SJCRH30 (cell line): ENCODE measurements around the gene COMT. TPM values are rescaled to one million over a fixed set of nuclear protein-coding genes. Genes with fewer than 3 reads are reported as not detected.
"Not testable (repeated sequence)": the region's sequence is repeated elsewhere in the genome, so short reads cannot be mapped to it uniquely, and the experiment has no call there.

Experiments used
- DNase-seq, 2 experiments: peaks; one replicate each; pipeline ENCODE4 v3.0.0-alpha.2; 2015 to 2020
- H3K27ac ChIP-seq: fragments of 250-450 bp; sonication (Bioruptor Pico); 2 replicates; pipeline ENCODE4 v1.5.1; 2020; ENCODE audit warnings: mild to moderate bottlenecking, moderate library complexity
- H3K27me3 ChIP-seq: fragments of 250-450 bp; sonication (Bioruptor Pico); 2 replicates; pipeline ENCODE4 v1.5.1; 2020; ENCODE audit warnings: mild to moderate bottlenecking, moderate library complexity
- H3K36me3 ChIP-seq: fragments of 250-450 bp; sonication (Bioruptor Pico); 2 replicates; pipeline ENCODE4 v1.5.1; 2020; ENCODE audit warnings: mild to moderate bottlenecking, moderate library complexity
- H3K4me1 ChIP-seq: fragments of 250-450 bp; sonication (Bioruptor Pico); 2 replicates; pipeline ENCODE4 v1.5.1; 2020; ENCODE audit warnings: mild to moderate bottlenecking, moderate library complexity
- H3K4me3 ChIP-seq: fragments of 250-450 bp; sonication (Bioruptor Pico); 2 replicates; pipeline ENCODE4 v1.5.1; 2020; ENCODE audit warnings: mild to moderate bottlenecking, moderate library complexity
- H3K9me3 ChIP-seq: fragments of 250-450 bp; sonication (Bioruptor Pico); replicated peaks from 2 replicates; pipeline ENCODE4 v1.5.1; 2020; ENCODE audit warnings: mild to moderate bottlenecking, moderate library complexity
- total RNA-seq: library from RNA; depleted of rRNA; stranded (reverse); fragments of >200 nt; shearing (Covaris generic); gene quantifications from 2 replicates; pipeline ENCODE4 v1.2.3, GENCODE V29; 2014

COMT gene
- total RNA-seq, 1 experiment from 2014 or later, result 69.2 TPM

DNA sequence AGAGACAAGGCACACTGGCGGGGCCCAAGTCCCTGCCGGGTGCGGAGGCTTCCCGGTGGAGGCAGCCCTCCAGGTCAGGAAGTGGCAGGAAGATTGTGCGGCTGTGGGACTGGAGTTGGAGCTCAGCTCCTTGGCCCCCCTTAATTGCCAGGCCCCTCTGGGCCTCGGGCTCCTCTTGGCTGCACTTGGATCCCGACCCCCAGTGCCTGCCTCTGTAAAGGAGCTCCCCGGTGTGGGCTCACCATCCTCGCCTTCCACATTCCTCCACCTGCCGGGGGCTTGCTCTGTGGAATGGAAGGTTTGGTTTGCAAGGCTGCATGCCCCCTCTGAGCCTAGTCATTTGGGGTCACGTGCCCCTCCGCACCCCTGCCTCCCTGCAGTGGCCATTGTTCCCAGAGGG lies 38.1 kb upstream of the COMT start:
- peak overlapping the region; percentile 28 for H3K4me3 ChIP-seq
- H3K27me3 ChIP-seq, result no peaks in the 10 kb centered on the region
- no peaks in the 10 kb centered on the region for H3K9me3 ChIP-seq
- DNase-seq, result no peak
- peaks cover 41% of the 10 kb centered on the region for H3K4me1 ChIP-seq
- peak overlapping the region; percentile 74 for H3K27ac ChIP-seq
- no peaks in the 10 kb centered on the region for H3K36me3 ChIP-seq

DNA sequence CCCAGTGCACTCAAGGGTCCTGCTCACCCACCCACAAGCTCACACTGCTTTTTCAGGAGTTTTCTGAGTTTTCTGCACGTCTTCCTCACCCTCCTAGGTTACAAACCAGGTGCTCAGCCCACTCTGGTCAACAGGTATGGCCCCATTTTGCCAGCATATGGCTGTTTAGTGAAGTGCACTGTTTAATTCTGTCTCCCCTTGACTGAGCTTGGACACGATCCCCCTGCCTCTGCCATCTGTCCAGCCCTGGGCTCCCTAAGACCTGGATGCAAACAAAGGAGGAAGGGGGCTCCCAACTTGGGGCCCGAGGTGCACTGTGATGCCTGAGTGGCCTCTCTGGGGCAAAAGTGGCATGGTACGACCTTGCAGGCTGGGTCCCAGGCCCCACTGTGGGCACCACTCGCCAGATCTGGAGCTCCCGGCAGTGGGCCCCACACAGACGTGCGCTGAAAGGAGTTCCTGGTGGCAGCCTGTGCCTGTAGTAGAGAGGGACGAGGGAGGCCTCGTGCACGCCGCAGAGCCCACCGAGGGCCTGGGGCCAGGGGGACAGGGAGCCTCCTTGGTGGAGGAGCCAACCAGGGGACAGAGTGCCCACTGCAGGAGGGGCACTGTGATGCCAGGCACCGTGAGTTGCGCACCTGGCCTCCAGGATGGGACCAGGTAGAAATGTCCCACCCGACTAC lies 37.3 kb upstream of the COMT start:
- no peak overlapping the region for H3K27ac ChIP-seq
- DNase-seq, result no peak
- peaks cover 41% of the 10 kb centered on the region for H3K4me1 ChIP-seq
- no peaks in the 10 kb centered on the region for H3K9me3 ChIP-seq
- no peaks in the 10 kb centered on the region for H3K36me3 ChIP-seq
- H3K27me3 ChIP-seq, result no peaks in the 10 kb centered on the region
- H3K4me3 ChIP-seq, result no peak overlapping the region

DNA sequence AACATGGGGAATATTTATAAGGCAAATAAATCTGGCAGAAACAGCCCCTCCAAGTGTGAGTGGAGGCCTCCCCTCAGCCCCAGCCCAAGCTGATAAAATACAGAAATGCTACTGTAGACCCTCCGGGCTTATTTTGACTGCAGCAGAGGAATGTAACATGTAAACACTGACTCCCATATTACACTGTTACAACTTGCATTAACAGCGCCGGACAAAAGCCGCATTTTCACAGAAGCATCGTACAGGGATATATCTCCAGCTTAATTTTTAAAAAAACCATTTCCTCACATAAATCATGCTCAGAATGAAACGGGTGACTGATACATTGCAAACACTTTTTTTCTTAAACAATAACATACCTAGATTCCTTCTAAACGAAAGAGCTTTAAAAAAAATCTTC lies 36.6 kb upstream of the COMT start:
- Histone ChIP-seq H3K9me3 (no peaks in the 10 kb centered on the region), H3K4me3 (no peak overlapping the region), H3K36me3 (no peaks in the 10 kb centered on the region), H3K27me3 (no peaks in the 10 kb centered on the region), H3K27ac (no peak overlapping the region), H3K4me1 (peaks cover 41% of the 10 kb centered on the region)
- DNase-seq, result no peak

DNA sequence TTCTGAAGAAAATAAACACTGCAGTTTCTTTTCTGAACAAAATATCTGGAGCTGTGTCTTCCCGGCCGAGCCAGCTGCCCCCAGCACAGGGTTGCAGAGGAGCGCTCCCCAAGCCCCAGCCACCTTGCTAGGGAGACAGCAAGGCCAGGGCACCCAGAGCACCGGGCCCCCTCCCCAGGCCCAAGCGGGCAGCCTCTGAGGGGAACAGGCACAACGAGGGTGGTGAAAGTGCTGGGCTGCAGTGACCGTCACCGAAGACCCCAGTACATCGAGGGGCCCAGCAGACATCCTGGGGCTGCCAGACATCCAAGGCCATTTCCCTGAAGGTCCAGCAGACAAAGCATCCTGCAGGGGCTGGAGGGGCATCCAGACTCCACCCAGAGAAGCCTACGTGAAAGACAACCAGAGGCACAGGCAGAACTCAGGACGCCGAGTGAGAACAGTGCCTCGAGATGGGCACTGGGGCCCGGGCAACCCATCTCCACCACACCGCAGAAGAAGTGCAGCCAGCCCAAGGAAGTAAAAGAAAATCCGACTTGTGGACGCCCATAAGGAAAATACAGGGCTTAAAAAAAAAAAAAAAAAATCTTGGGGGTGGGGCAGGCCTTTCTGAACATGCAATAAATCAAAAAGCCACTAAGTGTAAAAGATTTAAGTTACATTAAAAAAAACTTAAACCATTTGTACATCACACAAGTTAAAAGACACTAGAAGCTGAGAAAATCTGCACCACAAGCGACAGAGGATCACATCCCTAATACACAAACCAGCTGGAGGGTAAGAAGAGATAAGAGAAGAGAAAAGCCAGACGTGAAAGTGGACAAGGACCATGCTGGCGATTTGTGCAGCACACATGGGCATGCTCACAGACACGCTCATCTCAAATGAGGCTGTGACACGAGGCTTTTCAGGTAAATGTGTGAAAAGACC lies 36.0 kb upstream of the COMT start:
- H3K27ac ChIP-seq, result no peak overlapping the region
- H3K27me3 ChIP-seq, result no peaks in the 10 kb centered on the region
- no peaks in the 10 kb centered on the region for H3K9me3 ChIP-seq
- DNase-seq, result no peak
- no peak overlapping the region for H3K4me3 ChIP-seq
- H3K4me1 ChIP-seq, result peaks cover 41% of the 10 kb centered on the region
- no peaks in the 10 kb centered on the region for H3K36me3 ChIP-seq

DNA sequence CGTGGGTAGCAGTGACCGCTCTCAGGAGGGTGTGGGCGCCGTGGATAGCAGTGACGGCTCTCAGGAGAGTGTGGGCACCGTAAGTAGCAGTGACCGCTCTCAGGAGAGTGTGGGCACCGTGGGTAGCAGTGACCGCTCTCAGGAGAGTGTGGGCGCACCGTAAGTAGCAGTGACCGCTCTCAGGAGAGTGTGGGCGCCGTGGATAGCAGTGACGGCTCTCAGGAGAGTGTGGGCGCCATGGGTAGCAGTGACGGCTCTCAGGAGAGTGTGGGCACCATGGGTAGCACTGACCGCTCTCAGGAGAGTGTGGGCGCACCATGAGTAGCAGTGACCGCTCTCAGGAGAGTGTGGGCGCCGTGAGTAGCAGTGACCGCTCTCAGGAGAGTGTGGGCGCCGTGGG lies 34.7 kb upstream of the COMT start:
- DNase-seq, result not testable (repeated sequence)

DNA sequence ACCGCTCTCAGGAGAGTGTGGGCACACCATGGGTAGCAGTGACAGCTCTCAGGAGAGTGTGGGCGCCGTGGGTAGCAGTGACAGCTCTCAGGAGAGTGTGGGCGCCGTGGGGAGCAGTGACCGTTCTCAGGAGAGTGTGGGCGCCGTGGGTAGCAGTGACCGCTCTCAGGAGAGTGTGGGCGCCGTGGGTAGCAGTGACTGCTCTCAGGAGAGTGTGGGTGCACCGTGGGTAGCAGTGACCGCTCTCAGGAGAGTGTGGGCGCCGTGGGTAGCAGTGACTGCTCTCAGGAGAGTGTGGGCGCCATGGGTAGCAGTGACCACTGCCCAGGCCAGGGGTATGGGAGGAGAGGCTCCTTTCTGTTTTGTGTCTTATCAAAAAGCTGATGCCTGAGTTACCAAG lies 33.7 kb upstream of the COMT start:
- H3K27me3 ChIP-seq, DNase-seq, H3K4me3 ChIP-seq, H3K27ac ChIP-seq, H3K9me3 ChIP-seq, H3K36me3 ChIP-seq: not testable (repeated sequence)
- H3K4me1 ChIP-seq, result peaks cover 34% of the 10 kb centered on the region

More for the DNA sequence above, 34.7 kb upstream of the COMT start:
- not testable (repeated sequence) for H3K27ac ChIP-seq, H3K4me3 ChIP-seq, H3K36me3 ChIP-seq, H3K27me3 ChIP-seq, H3K9me3 ChIP-seq
- peaks cover 37% of the 10 kb centered on the region for H3K4me1 ChIP-seq

DNA sequence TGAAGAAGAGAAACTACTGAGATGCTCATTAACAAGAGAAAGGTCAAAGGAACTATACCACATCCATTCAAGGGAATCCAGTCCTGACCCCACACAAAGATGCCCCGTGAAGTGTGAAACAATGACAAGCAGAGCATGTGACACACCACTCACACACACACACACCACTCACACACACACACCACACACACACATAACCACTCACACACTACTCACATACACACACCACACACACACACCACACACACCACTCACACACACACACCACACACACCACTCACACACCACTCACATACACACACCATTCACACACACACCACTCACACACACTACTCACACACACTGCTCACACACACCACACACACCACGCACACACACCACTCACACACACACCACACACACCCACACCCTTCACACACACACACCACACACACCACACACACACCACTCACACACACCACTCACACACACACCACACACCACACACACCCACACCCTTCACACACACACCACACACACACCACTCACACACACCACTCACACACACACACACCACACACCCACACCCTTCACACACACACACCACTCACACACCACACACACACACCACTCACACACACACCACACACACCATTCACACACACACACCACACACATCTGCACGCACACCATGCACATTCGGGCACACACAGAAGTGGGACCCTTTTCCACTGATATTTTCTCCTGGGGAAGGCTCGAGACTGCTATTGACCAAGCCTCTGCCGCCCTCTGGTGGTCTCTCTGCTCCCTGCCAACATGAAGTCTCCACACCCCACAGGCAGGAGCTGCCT lies 32.0 kb upstream of the COMT start:
- Histone ChIP-seq H3K36me3 (peaks cover 16% of the 10 kb centered on the region), H3K4me3 (no peak overlapping the region), H3K27me3 (no peaks in the 10 kb centered on the region), H3K4me1 (peaks cover 20% of the 10 kb centered on the region), H3K9me3 (peaks cover 4% of the 10 kb centered on the region; the same call in 1 of the 2 replicates), H3K27ac (no peak overlapping the region)
- DNase-seq, result peak; percentile 81 to 93

DNA sequence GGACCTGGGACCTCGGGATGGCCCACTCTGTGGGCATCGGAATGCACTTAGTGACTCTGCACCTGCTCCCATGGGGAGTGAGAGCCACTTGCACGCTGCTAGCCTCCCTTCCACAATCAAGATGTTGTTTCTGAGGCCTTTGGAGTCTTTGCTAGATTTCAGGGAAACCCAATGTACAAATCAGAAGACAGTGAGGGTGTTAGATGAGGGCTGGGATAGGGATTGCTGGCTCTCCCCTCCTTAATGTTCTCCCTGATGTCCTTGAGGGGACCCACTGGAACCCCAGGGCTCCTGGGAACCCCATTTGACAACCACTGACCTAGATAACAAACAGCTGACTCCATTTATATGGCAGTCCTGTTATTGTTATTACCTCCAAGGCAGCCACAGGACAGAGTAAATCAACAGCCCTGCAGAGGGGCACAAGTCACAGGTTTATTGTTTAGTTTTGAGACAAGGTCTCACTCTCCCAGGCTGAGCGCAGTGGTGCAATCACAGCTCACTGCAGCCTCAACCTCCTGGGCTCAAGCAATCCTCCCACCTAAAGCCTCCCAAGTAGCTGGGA lies 31.3 kb upstream of the COMT start:
- no peak for DNase-seq
- no peak overlapping the region for H3K4me3 ChIP-seq
- peaks cover 4% of the 10 kb centered on the region; the same call in 1 of the 2 replicates for H3K9me3 ChIP-seq
- no peak overlapping the region for H3K27ac ChIP-seq
- no peaks in the 10 kb centered on the region for H3K27me3 ChIP-seq
- peaks cover 16% of the 10 kb centered on the region for H3K4me1 ChIP-seq
- H3K36me3 ChIP-seq, result peaks cover 20% of the 10 kb centered on the region

DNA sequence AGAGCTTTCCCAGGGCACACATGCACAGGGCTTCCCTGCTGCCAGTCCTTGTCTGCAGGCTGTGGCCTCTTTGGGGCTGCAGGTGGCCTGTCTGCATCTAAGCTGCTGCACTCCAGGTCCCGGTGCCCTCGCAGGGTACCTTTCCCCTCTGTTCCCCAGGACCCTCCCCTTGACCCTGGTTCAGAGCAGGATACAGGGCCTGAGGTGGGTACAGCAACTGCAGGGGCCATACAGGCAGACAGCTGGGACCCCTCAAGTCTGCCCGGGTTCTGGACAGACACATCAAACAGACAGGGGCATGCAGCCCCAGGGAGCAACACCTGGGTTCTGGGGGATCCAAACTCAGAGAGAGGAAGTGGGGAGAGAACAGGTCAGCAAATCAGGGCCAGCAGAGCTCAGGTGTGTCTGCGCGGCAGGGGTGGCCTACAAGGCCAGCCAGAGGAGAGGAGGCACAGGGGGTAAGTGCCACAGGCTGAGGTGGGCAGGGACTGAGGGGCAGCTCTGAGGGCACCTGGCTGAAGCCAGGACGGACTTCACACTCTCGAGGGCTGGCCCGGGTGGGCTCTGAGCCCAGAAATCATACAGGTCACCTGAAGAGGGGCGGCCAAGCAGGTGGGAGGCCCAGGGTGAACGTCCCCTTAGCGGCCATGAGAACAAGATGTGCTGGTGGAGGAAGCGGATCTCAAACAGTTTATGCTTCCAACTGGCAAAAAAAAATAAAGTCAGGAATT lies 29.9 kb upstream of the COMT start:
- Histone ChIP-seq H3K27me3 (no peaks in the 10 kb centered on the region), H3K9me3 (peaks cover 4% of the 10 kb centered on the region; the same call in 1 of the 2 replicates), H3K4me1 (peaks cover 12% of the 10 kb centered on the region), H3K4me3 (no peak overlapping the region), H3K36me3 (peaks cover 26% of the 10 kb centered on the region), H3K27ac (peak overlapping the region; percentile 25)
- DNase-seq, result no peak

DNA sequence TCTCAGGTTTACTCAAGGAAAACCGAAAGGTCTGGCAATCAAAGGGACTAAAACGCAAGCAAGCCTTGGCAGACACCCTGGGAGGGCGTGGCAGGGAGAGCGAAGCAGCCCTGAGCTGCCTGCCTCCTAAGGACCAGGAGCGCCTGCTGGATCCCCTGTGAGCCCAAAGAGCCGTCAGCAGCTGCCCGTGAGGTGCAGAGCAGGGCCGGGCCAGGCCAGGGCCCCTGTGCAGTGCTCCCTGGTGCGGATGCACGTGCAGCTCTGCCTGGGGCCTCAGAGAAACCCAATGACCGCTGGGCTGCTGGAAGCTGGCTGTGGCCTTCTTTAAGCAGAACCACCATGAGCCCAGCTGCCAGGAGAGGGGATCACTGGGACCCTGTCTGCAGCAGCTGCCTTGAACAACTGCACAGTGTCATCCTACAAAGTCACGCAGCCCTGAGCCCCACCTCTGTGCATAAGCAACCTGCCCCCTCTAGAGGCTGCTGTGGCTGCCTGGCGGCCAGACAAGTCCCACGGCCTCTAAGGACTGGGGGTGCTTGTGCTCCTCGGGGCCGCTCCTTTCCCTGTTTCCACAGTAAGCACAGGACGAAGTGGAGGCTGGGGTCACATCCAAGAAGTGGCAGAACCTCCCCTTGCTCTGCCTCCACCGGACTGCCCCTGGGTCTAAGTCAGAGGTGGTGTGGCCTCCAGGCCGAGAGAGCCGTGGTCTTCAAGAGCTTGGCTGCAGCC lies 29.1 kb upstream of the COMT start:
- Histone ChIP-seq H3K9me3 (peaks cover 4% of the 10 kb centered on the region; the same call in 1 of the 2 replicates), H3K27me3 (no peaks in the 10 kb centered on the region), H3K4me3 (no peak overlapping the region), H3K27ac (peak overlapping the region; percentile 25), H3K36me3 (peaks cover 26% of the 10 kb centered on the region), H3K4me1 (peaks cover 12% of the 10 kb centered on the region)
- peak; percentile 90 to 93 for DNase-seq

DNA sequence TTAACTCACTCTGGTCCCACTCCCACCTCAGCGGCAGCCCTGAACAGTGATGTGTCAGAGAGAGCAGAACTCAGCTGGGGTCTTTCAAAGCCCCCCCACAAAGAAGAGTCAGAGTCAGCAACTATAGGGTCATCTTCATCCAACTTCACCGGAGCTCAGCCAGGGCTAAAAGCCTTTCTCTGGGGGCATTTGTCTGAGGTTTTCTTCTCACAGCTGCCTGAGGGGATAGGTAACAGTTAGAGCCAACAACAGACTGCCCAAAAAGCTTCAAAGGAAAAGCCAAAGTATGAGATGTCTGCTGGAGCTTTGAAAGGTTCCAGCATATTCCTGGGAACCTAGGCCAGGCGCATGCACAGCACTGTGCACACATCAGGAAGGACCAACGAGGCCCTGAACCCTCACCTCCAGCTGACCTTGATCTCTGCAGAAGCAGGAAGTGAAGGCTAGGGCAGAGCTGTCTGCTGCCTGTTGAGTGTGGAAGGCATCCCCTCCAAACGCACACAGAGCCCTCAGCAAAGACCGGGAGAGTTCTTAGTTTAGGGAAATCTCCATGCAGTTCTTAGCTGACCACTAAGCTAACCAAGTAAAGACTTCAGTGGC lies 28.1 kb upstream of the COMT start:
- Histone ChIP-seq H3K27ac (no peak overlapping the region), H3K36me3 (peaks cover 26% of the 10 kb centered on the region)

DNA sequence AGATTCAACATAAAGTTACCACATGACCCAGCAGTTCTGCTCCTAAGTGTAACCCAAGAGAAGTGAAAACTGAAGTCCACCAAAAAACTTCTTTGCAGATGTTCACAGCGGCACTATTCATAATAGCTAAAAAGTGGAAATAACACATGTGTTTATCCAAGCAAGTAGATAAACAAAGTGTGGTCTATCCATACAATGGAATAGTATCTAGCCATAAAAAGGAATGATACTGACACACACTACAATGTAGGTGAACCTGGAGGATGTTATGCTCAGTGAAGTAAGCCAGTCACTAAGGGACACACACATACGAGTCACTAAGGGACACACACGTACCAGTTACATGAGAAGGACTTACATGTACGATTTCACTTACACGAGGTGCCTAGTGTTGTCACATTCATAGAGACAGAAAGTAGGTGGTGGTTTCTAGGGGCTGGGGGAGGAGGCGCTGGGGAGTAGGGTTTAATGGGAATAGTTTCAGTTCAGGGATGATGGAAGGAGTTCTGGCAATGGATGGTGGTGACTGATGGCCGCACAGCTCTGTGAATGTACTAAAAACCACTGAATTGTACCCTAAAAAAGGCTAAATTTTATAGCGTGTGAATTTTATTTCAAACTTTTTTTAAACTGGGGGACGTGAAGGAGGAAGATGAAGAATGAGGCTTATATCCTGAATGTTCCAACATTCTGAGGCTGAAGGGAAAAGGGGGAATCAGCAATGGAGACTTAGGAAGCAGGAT lies 27.2 kb upstream of the COMT start:
- H3K36me3 ChIP-seq, result peaks cover 26% of the 10 kb centered on the region
- DNase-seq, result no peak
- H3K4me3 ChIP-seq, result no peak overlapping the region
- no peaks in the 10 kb centered on the region for H3K27me3 ChIP-seq
- H3K27ac ChIP-seq, result no peak overlapping the region
- H3K9me3 ChIP-seq, result peaks cover 4% of the 10 kb centered on the region; the same call in 1 of the 2 replicates
- H3K4me1 ChIP-seq, result peaks cover 12% of the 10 kb centered on the region

More for the DNA sequence above, 28.1 kb upstream of the COMT start:
- Histone ChIP-seq H3K27me3 (no peaks in the 10 kb centered on the region), H3K4me1 (peaks cover 12% of the 10 kb centered on the region), H3K9me3 (peaks cover 4% of the 10 kb centered on the region; the same call in 1 of the 2 replicates), H3K4me3 (no peak overlapping the region)
- no peak for DNase-seq
